ENCODE results near the gene STIM2. TPM values are rescaled to one million over a fixed set of nuclear protein-coding genes. Genes with fewer than 3 reads are reported as not detected.

STIM2 gene
- total RNA-seq, 4 donors from 2014 or later, result 3.9 to 7.6 (median 4.9) TPM

DNA sequence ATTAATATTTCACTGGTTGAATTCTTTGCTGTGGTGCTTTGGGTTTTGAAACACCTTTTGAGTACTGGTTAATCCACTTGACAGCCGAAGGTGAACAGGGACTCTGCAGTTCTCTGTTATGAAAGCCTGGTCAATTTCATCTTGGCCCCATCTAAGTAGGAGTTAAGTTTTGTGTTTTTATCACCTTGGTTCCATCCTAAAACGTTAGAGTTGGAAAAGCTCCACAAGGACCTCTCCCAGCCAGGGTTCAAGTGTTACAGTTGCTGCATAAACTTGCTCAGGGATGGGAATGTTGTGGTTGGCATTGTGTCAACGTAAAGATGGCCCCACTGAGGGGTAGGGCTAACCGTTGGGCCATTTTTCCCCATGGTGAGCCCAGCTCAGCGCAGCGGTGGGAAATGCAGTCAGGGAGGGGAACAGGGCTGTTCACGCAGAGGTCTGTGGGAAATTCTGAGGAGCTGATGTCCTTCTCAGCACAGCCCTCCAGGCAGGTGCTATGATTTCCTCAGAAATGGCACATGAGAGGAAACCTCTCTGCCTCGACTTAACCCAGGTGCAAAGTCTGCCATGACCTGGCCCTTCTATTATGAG is 188.7 kb downstream of the STIM2 start:
- H3K27me3 ChIP-seq, result no peaks in the 10 kb centered on the region

DNA sequence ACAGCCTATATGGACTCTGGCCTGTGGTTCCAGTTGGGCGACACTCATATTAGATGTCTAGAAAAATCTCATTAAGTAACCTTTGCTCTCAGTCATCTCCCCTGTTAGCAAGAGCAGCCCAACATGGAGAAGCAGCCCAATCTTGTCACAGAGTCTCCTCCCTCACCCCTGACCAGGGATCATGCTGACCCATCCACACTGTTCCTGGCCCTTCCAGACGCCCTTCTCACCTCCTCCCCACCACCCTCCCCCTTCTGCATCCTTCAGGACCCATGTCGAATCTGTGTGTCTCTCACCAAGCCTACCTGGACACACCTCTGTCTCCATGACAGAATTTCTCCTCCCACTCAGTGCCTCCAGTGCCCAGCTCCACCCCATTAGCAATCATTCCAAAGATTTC is 190.1 kb downstream of the STIM2 start:
- ATAC-seq, result no peak
- DNase-seq, result no peak
- H3K4me3 ChIP-seq, result no peak overlapping the region
- H3K27ac ChIP-seq, result no peak overlapping the region
- intact Hi-C loops (cut with DNase I; ENCODE audit: low total_unique reads), result no loop called here
- H3K4me1 ChIP-seq, result no peaks in the 10 kb centered on the region
- H3K27me3 ChIP-seq, result no peaks in the 10 kb centered on the region
- TF ChIP-seq, protein P1, sequence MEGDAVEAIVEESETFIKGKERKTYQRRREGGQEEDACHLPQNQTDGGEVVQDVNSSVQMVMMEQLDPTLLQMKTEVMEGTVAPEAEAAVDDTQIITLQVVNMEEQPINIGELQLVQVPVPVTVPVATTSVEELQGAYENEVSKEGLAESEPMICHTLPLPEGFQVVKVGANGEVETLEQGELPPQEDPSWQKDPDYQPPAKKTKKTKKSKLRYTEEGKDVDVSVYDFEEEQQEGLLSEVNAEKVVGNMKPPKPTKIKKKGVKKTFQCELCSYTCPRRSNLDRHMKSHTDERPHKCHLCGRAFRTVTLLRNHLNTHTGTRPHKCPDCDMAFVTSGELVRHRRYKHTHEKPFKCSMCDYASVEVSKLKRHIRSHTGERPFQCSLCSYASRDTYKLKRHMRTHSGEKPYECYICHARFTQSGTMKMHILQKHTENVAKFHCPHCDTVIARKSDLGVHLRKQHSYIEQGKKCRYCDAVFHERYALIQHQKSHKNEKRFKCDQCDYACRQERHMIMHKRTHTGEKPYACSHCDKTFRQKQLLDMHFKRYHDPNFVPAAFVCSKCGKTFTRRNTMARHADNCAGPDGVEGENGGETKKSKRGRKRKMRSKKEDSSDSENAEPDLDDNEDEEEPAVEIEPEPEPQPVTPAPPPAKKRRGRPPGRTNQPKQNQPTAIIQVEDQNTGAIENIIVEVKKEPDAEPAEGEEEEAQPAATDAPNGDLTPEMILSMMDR (IDR thresholded peaks at IDR 0.05 in 4 of 5, conservative IDR thresholded peaks at IDR 0.05 in 1 of 5), result no peak
- no peaks in the 10 kb centered on the region for H3K9me3 ChIP-seq
- no peaks in the 10 kb centered on the region for H3K36me3 ChIP-seq
- in situ Hi-C loops (cut with MboI; ENCODE audit: low sequenced_read_pairs in 4 of 4), result no loop called here

More for the DNA sequence above, 188.7 kb downstream of the STIM2 start:
- ATAC-seq, result no peak
- H3K9me3 ChIP-seq, result no peaks in the 10 kb centered on the region
- in situ Hi-C loops (cut with MboI; ENCODE audit: low sequenced_read_pairs in 4 of 4) (no loop called here), intact Hi-C loops (cut with DNase I; ENCODE audit: low total_unique reads) (no loop called here)
- TF ChIP-seq, protein P1 (IDR thresholded peaks at IDR 0.05 in 4 of 5, conservative IDR thresholded peaks at IDR 0.05 in 1 of 5), result no peak
- TF ChIP-seq POLR2A (IDR thresholded peaks at IDR 0.05), result no peak
- no peak overlapping the region for H3K27ac ChIP-seq
- H3K36me3 ChIP-seq, result no peaks in the 10 kb centered on the region
- no peaks in the 10 kb centered on the region for H3K4me1 ChIP-seq
- no peak overlapping the region for H3K4me3 ChIP-seq
- DNase-seq, result no peak

DNA sequence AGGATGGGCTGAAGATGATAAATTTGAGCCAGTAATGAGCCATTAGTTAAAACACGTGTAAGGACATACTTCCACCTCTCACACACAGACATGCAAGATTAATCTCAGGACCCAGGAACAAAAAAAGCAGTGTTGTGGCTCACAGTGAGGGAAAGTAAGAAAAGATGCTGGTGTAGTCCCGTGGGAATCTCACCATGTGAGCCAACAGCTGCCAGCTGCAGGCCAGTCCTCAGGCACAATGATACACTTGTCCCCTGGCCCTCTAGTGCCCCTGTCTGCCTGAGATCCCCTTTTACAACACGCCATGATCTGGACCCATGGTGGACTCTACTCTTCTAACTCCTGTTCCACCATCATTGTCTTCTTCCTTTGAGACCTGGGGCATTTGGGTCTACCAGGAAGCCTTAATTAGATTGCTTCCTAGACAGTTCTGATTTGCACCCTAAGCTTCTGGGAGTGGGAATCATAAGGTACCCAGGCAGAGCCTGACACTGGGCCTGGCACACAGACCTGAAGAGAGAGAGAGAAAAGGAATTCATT is 194.7 kb downstream of the STIM2 start:
- in situ Hi-C loops (cut with MboI; ENCODE audit: low sequenced_read_pairs in 4 of 4) (no loop called here), intact Hi-C loops (cut with DNase I; ENCODE audit: low total_unique reads) (loop anchor here (5.0 kb wide), 1 partner anchor 262 kb away; no protein-coding TSS in a partner anchor)
- no peaks in the 10 kb centered on the region for H3K27me3 ChIP-seq
- no peak overlapping the region for H3K4me3 ChIP-seq
- H3K27ac ChIP-seq, result no peak overlapping the region
- no peaks in the 10 kb centered on the region for H3K4me1 ChIP-seq
- H3K9me3 ChIP-seq, result no peaks in the 10 kb centered on the region
- ATAC-seq, result no peak
- no peak for TF ChIP-seq POLR2A (IDR thresholded peaks at IDR 0.05)
- TF ChIP-seq, protein P1 (IDR thresholded peaks at IDR 0.05 in 4 of 5, conservative IDR thresholded peaks at IDR 0.05 in 1 of 5), result no peak
- no peak for DNase-seq
- H3K36me3 ChIP-seq, result no peaks in the 10 kb centered on the region

DNA sequence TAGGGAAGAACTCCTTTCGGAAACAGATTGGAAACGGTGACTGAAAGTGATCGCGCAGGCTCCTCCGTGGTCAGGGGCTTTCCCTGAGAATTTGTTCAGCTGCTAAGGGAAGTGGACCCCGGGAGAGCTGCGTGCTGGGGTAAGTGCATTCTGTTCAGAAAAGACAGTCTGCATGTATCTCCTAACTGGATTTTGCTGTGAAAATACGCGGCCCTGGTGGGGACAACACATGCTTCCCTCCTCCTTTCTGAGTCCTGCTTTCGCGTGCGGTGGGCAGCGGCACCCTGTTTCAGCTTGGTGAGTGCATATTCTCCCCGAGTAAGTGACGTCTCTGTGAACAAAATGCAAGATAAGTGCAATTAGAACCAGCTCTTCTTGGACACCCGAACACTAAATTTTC is 195.6 kb downstream of the STIM2 start:
- no peak overlapping the region for H3K4me3 ChIP-seq
- DNase-seq (no peak), ATAC-seq (no peak)
- H3K36me3 ChIP-seq, result no peaks in the 10 kb centered on the region
- no peaks in the 10 kb centered on the region for H3K9me3 ChIP-seq
- no peak overlapping the region for H3K27ac ChIP-seq
- intact Hi-C loops (cut with DNase I; ENCODE audit: low total_unique reads), result loop anchor here (5.0 kb wide), 1 partner anchor 261 kb away; no protein-coding TSS in a partner anchor
- H3K4me1 ChIP-seq, result no peaks in the 10 kb centered on the region
- no peaks in the 10 kb centered on the region for H3K27me3 ChIP-seq
- no peak for TF ChIP-seq POLR2A (IDR thresholded peaks at IDR 0.05)
- TF ChIP-seq, protein P1 (IDR thresholded peaks at IDR 0.05 in 4 of 5, conservative IDR thresholded peaks at IDR 0.05 in 1 of 5), result no peak
- in situ Hi-C loops (cut with MboI; ENCODE audit: low sequenced_read_pairs in 4 of 4), result no loop called here

All from gastrocnemius medialis (tissue), 4 donors.